HEK293 (cell line): ENCODE data around the gene DIS3L.

ENCODE experiments used
- CTCF ChIP-seq: fragments of 450-650 bp; formaldehyde crosslinking; IDR thresholded peaks from 2 replicates; pipeline ENCODE4 v1.5.1; 2016; ENCODE audit warnings: missing biosample characterization, missing genetic modification characterization
- GFI1B ChIP-seq: fragments of 450-650 bp; formaldehyde crosslinking; IDR thresholded peaks from 2 replicates; pipeline ENCODE4 v1.5.1; 2016; ENCODE audit warnings: missing biosample characterization, missing genetic modification characterization
- GLIS2 ChIP-seq: fragments of 450-650 bp; formaldehyde crosslinking; IDR thresholded peaks from 2 replicates; pipeline ENCODE4 v1.5.1; 2016; ENCODE audit warnings: missing biosample characterization, missing genetic modification characterization
- SCRT1 ChIP-seq: fragments of 450-650 bp; formaldehyde crosslinking; IDR thresholded peaks from 2 replicates; pipeline ENCODE4 v1.5.1; 2016; ENCODE audit warnings: missing biosample characterization, missing genetic modification characterization, borderline replicate concordance
- SCRT2 ChIP-seq: fragments of 450-650 bp; formaldehyde crosslinking; IDR thresholded peaks from 2 replicates; pipeline ENCODE4 v1.5.1; 2016; ENCODE audit warnings: missing biosample characterization, missing genetic modification characterization
- ZBTB11 ChIP-seq: fragments of 450-650 bp; formaldehyde crosslinking; conservative IDR thresholded peaks from 2 replicates; pipeline ENCODE4 v1.5.1; 2016; ENCODE audit warnings: low read depth, missing biosample characterization, missing genetic modification characterization
- ZBTB17 ChIP-seq: fragments of 450-650 bp; formaldehyde crosslinking; IDR thresholded peaks from 2 replicates; pipeline ENCODE4 v1.5.1; 2016; ENCODE audit warnings: missing biosample characterization, missing genetic modification characterization
- ZNF114 ChIP-seq: fragments of 450-650 bp; formaldehyde crosslinking; IDR thresholded peaks from 2 replicates; pipeline ENCODE4 v1.5.0; 2017; ENCODE audit warnings: missing biosample characterization, missing genetic modification characterization
- ZNF175 ChIP-seq: fragments of 450-650 bp; formaldehyde crosslinking; IDR thresholded peaks from 2 replicates; pipeline ENCODE4 v1.5.1; 2016; ENCODE audit warnings: missing biosample characterization, missing genetic modification characterization
- ZNF184 ChIP-seq: fragments of 450-650 bp; IDR thresholded peaks from 2 replicates; pipeline ENCODE4 v1.5.1; 2018; ENCODE audit warnings: missing biosample characterization, mild to moderate bottlenecking, missing genetic modification characterization
- ZNF211 ChIP-seq: fragments of 450-650 bp; formaldehyde crosslinking; IDR thresholded peaks from 2 replicates; pipeline ENCODE4 v1.5.1; 2016; ENCODE audit warnings: low read depth, missing biosample characterization, missing genetic modification characterization
- ZNF280C ChIP-seq: fragments of 450-650 bp; formaldehyde crosslinking; IDR thresholded peaks from 2 replicates; pipeline ENCODE4 v1.5.1; 2016; ENCODE audit warnings: missing biosample characterization, missing genetic modification characterization
- ZNF302 ChIP-seq: fragments of 450-650 bp; formaldehyde crosslinking; IDR thresholded peaks from 2 replicates; pipeline ENCODE4 v1.5.1; 2016; ENCODE audit warnings: missing biosample characterization, missing genetic modification characterization, low read depth
- ZNF585B ChIP-seq: fragments of 450-650 bp; formaldehyde crosslinking; IDR thresholded peaks from 2 replicates; pipeline ENCODE4 v1.5.1; 2016; ENCODE audit warnings: missing biosample characterization, missing genetic modification characterization
- ZNF623 ChIP-seq: fragments of 450-650 bp; formaldehyde crosslinking; IDR thresholded peaks from 2 replicates; pipeline ENCODE4 v1.5.1; 2016; ENCODE audit warnings: missing biosample characterization, missing genetic modification characterization
- ZNF692 ChIP-seq: fragments of 450-650 bp; formaldehyde crosslinking; IDR thresholded peaks from 2 replicates; pipeline ENCODE4 v1.5.1; 2016; ENCODE audit warnings: missing biosample characterization, missing genetic modification characterization
- ZNF76 ChIP-seq: fragments of 450-650 bp; formaldehyde crosslinking; IDR thresholded peaks from 2 replicates; pipeline ENCODE4; 2016; ENCODE audit warnings: low read depth, missing biosample characterization, missing genetic modification characterization, borderline replicate concordance
- TF ChIP-seq, protein P1 (sequence below): fragments of 450-650 bp; IDR thresholded peaks from 2 replicates; pipeline ENCODE4 v1.5.1; 2018; ENCODE audit warnings: missing biosample characterization, missing genetic modification characterization
- TF ChIP-seq, protein P2 (sequence below): fragments of 450-650 bp; formaldehyde crosslinking; IDR thresholded peaks from 2 replicates; pipeline ENCODE4 v1.5.1; 2016; ENCODE audit warnings: missing biosample characterization, missing genetic modification characterization
- TF ChIP-seq, protein P3 (sequence below): fragments of 450-650 bp; formaldehyde crosslinking; IDR thresholded peaks from 2 replicates; pipeline ENCODE4 v1.5.1; 2016; ENCODE audit warnings: missing biosample characterization, missing genetic modification characterization, borderline replicate concordance

DIS3L gene

GRCh38 chr15:66369773-66370651 lies 76.6 kb downstream of the DIS3L start (continued):
- TF ChIP-seq ZNF184 (tag by site-specific recombination) (no peak), ZNF114 (tag by site-specific recombination) (no peak), ZNF76 (tag by site-specific recombination) (0 out of 2 replicates have a peak, but pooled peaks have one; percentile 12), SCRT1 (tag by site-specific recombination) (no peak), ZBTB17 (peak; percentile 46; the same call in 1 of the 2 replicates), ZNF623 (no peak), ZNF692 (tag by site-specific recombination) (peak; percentile 45; the same call in 1 of the 2 replicates), ZBTB11 (tag by site-specific recombination) (no peak), ZNF585B (no peak), SCRT2 (tag by site-specific recombination) (peak; percentile 72), ZNF302 (tag by site-specific recombination) (no peak), GLIS2 (tag by site-specific recombination) (no peak), ZNF175 (no peak), ZNF280C (no peak), CTCF (tag by site-specific recombination) (no peak), GFI1B (tag by site-specific recombination) (peak; percentile 74; the same call in 1 of the 2 replicates), ZNF211 (no peak)
- TF ChIP-seq, protein P1, sequence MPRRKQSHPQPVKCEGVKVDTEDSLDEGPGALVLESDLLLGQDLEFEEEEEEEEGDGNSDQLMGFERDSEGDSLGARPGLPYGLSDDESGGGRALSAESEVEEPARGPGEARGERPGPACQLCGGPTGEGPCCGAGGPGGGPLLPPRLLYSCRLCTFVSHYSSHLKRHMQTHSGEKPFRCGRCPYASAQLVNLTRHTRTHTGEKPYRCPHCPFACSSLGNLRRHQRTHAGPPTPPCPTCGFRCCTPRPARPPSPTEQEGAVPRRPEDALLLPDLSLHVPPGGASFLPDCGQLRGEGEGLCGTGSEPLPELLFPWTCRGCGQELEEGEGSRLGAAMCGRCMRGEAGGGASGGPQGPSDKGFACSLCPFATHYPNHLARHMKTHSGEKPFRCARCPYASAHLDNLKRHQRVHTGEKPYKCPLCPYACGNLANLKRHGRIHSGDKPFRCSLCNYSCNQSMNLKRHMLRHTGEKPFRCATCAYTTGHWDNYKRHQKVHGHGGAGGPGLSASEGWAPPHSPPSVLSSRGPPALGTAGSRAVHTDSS (tag by site-specific recombination): no peak
- TF ChIP-seq, protein P2, sequence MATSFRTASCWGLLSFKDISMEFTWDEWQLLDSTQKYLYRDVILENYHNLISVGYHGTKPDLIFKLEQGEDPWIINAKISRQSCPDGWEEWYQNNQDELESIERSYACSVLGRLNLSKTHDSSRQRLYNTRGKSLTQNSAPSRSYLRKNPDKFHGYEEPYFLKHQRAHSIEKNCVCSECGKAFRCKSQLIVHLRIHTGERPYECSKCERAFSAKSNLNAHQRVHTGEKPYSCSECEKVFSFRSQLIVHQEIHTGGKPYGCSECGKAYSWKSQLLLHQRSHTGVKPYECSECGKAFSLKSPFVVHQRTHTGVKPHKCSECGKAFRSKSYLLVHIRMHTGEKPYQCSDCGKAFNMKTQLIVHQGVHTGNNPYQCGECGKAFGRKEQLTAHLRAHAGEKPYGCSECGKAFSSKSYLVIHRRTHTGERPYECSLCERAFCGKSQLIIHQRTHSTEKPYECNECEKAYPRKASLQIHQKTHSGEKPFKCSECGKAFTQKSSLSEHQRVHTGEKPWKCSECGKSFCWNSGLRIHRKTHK (tag by site-specific recombination): no peak
- TF ChIP-seq, protein P3, sequence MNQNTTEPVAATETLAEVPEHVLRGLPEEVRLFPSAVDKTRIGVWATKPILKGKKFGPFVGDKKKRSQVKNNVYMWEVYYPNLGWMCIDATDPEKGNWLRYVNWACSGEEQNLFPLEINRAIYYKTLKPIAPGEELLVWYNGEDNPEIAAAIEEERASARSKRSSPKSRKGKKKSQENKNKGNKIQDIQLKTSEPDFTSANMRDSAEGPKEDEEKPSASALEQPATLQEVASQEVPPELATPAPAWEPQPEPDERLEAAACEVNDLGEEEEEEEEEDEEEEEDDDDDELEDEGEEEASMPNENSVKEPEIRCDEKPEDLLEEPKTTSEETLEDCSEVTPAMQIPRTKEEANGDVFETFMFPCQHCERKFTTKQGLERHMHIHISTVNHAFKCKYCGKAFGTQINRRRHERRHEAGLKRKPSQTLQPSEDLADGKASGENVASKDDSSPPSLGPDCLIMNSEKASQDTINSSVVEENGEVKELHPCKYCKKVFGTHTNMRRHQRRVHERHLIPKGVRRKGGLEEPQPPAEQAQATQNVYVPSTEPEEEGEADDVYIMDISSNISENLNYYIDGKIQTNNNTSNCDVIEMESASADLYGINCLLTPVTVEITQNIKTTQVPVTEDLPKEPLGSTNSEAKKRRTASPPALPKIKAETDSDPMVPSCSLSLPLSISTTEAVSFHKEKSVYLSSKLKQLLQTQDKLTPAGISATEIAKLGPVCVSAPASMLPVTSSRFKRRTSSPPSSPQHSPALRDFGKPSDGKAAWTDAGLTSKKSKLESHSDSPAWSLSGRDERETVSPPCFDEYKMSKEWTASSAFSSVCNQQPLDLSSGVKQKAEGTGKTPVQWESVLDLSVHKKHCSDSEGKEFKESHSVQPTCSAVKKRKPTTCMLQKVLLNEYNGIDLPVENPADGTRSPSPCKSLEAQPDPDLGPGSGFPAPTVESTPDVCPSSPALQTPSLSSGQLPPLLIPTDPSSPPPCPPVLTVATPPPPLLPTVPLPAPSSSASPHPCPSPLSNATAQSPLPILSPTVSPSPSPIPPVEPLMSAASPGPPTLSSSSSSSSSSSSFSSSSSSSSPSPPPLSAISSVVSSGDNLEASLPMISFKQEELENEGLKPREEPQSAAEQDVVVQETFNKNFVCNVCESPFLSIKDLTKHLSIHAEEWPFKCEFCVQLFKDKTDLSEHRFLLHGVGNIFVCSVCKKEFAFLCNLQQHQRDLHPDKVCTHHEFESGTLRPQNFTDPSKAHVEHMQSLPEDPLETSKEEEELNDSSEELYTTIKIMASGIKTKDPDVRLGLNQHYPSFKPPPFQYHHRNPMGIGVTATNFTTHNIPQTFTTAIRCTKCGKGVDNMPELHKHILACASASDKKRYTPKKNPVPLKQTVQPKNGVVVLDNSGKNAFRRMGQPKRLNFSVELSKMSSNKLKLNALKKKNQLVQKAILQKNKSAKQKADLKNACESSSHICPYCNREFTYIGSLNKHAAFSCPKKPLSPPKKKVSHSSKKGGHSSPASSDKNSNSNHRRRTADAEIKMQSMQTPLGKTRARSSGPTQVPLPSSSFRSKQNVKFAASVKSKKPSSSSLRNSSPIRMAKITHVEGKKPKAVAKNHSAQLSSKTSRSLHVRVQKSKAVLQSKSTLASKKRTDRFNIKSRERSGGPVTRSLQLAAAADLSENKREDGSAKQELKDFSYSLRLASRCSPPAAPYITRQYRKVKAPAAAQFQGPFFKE (tag by site-specific recombination): no peak
